HAP-1 (cell line): ENCODE results near the gene TEX14.
"Not testable (repeated sequence)": the region's sequence is repeated elsewhere in the genome, so short reads cannot be mapped to it uniquely, and the experiment has no call there.

Experiments
- DNase-seq, 2 experiments: peaks; one replicate each; pipeline ENCODE4 v3.0.0-alpha.2; 2016 to 2020; ENCODE audit warnings: low spot score in 2 of 2
- H3K27me3 ChIP-seq: fragments of 250-450 bp; sonication (Bioruptor Pico); 2 replicates; pipeline ENCODE4 v1.5.1; 2020; ENCODE audit warnings: low read depth, mild to moderate bottlenecking, moderate library complexity
- H3K36me3 ChIP-seq: fragments of 250-450 bp; sonication (Bioruptor Pico); replicated peaks from 2 replicates; pipeline ENCODE4 v1.5.1; 2020; ENCODE audit warnings: mild to moderate bottlenecking
- H3K4me1 ChIP-seq: fragments of 250-450 bp; sonication (Bioruptor Pico); 2 replicates; pipeline ENCODE4 v1.5.1; 2020; ENCODE audit warnings: mild to moderate bottlenecking
- H3K4me3 ChIP-seq: fragments of 250-450 bp; sonication (Bioruptor Pico); 2 replicates; pipeline ENCODE4 v1.5.1; 2020; ENCODE audit warnings: mild to moderate bottlenecking, moderate library complexity
- H3K9me3 ChIP-seq: fragments of 250-450 bp; sonication (Bioruptor Pico); 2 replicates; pipeline ENCODE4 v1.5.1; 2020; ENCODE audit warnings: mild to moderate bottlenecking, moderate library complexity
- in situ Hi-C: fragments of 300-500 bp; cut with MboI; formaldehyde crosslinking; loops from 3 replicates; pipeline ENCODE4 v1.14.3; 2020; ENCODE audit warnings: low sequenced_read_pairs, inconsistent platforms, mixed read lengths

The TEX14 gene

DNA sequence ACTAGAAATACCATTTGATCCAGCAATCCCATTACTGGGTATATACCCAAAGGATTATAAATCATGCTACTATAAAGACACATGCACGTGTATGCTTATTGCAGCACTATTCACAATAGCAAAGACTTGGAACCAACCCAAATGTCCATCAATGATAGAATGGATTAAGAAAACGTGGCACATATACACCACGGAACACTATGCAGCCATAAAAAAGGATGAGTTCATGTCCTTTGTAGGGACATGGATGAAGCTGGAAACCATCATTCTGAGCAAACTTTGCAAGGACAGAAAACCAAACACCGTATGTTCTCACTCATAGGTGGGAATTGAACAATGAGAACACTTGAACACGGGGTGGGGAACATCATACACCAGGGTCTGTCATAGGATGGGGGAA is 13.6 kb downstream of the TEX14 start:
- DNase-seq, H3K4me1 ChIP-seq, H3K4me3 ChIP-seq, H3K9me3 ChIP-seq, H3K36me3 ChIP-seq, H3K27me3 ChIP-seq, in situ Hi-C loops: not testable (repeated sequence)

DNA sequence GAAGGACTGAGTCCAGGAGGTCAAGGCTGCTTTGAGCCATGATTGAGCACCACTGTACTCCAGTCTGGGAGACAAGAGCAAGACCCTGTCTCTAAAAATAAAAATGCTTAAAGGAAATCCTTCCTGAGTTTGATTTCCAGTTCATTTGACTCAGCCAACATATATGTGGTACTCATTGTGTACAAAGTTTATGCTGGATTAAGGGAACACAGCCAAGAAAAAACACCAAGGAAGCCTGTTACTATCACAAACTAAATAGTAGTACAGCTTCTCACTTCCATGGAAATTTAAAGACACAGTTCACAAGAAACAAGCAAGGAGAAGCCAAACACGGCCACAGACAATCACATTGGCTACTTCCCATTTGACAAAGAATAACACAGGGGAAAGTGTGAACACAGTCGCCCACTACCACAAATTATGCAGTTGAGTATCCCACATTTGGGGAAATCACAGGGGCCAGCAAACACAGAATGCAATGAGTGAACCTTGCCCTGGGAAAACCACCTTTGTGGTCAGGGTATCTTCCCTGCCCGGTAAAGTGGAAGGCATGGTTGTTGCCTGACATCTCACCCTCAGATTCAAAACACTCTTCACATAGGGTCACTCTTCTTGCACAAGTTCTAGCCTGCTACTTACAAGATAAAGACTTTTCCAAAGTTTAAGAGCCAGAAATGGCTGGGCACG is 14.5 kb downstream of the TEX14 start:
- Histone ChIP-seq H3K4me3 (no peak overlapping the region), H3K4me1 (peaks cover 6% of the 10 kb centered on the region), H3K27me3 (no peaks in the 10 kb centered on the region), H3K36me3 (no peaks in the 10 kb centered on the region), H3K9me3 (no peaks in the 10 kb centered on the region)
- DNase-seq = no peak
- in situ Hi-C loops = no loop called here

GRCh38 chr17:58671969-58672368 is 19.9 kb downstream of the TEX14 start:
- Histone ChIP-seq H3K4me1 (no peaks in the 10 kb centered on the region), H3K9me3 (no peaks in the 10 kb centered on the region), H3K4me3 (no peak overlapping the region), H3K27me3 (no peaks in the 10 kb centered on the region), H3K36me3 (no peaks in the 10 kb centered on the region)
- DNase-seq = no peak
- in situ Hi-C loops = no loop called here

DNA sequence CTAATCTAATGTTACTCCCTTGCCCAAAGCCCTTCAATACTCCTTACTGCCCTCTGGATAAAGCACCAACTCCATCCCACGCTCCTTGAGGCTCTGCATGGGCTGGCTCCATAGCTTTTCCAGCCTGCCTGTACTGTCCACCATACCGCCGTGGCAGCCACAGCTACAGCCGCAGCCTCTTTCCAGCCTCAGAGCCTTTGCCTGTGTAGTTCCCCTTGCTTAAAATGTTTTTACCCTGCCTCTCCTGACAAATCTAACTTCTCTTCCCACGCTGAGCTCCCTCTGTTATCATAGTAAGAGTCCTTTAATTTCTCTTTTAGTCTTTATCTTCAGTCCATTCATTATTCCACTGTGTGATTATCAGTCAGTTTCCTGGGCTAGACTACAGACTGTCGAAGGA is 22.0 kb downstream of the TEX14 start:
- DNase-seq = no peak
- Histone ChIP-seq H3K4me1 (no peaks in the 10 kb centered on the region), H3K9me3 (no peaks in the 10 kb centered on the region), H3K27me3 (no peaks in the 10 kb centered on the region), H3K4me3 (no peak overlapping the region), H3K36me3 (no peaks in the 10 kb centered on the region)
- in situ Hi-C loops = no loop called here

GRCh38 chr17:58668598-58668935 is 23.3 kb downstream of the TEX14 start:
- Histone ChIP-seq H3K4me3 (no peak overlapping the region), H3K36me3 (no peaks in the 10 kb centered on the region), H3K4me1 (no peaks in the 10 kb centered on the region), H3K27me3 (no peaks in the 10 kb centered on the region), H3K9me3 (no peaks in the 10 kb centered on the region)
- in situ Hi-C loops = no loop called here
- DNase-seq = no peak

GRCh38 chr17:58667934-58668597 is 23.8 kb downstream of the TEX14 start:
- in situ Hi-C loops = no loop called here
- no peaks in the 10 kb centered on the region for H3K27me3 ChIP-seq
- no peak overlapping the region for H3K4me3 ChIP-seq
- no peak for DNase-seq
- no peaks in the 10 kb centered on the region for H3K36me3 ChIP-seq
- H3K9me3 ChIP-seq = no peaks in the 10 kb centered on the region
- no peaks in the 10 kb centered on the region for H3K4me1 ChIP-seq

DNA sequence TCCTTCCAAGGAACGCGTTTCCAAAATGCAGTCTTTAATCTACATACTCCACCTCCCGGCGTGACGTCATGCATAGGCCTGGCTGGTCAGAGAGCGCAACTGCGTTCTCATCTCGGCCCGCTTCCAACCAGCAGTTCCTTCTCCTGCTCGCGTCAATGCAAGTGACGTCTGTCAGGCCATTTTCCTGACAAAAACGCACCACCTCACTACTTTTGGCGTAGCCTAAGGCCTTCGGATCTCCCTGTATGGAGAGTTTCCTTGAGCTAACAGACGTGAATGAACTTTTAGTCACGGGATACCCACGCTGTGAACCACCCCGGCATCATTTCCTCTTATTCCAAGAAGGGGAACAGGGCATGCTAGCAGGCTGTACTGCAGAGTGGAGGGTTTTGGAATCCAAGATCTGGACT is 25.0 kb downstream of the TEX14 start:
- H3K4me3 ChIP-seq = no peak overlapping the region
- H3K27me3 ChIP-seq = no peaks in the 10 kb centered on the region
- DNase-seq = no peak
- no peaks in the 10 kb centered on the region for H3K36me3 ChIP-seq
- no peaks in the 10 kb centered on the region for H3K4me1 ChIP-seq
- in situ Hi-C loops = no loop called here
- no peaks in the 10 kb centered on the region for H3K9me3 ChIP-seq

DNA sequence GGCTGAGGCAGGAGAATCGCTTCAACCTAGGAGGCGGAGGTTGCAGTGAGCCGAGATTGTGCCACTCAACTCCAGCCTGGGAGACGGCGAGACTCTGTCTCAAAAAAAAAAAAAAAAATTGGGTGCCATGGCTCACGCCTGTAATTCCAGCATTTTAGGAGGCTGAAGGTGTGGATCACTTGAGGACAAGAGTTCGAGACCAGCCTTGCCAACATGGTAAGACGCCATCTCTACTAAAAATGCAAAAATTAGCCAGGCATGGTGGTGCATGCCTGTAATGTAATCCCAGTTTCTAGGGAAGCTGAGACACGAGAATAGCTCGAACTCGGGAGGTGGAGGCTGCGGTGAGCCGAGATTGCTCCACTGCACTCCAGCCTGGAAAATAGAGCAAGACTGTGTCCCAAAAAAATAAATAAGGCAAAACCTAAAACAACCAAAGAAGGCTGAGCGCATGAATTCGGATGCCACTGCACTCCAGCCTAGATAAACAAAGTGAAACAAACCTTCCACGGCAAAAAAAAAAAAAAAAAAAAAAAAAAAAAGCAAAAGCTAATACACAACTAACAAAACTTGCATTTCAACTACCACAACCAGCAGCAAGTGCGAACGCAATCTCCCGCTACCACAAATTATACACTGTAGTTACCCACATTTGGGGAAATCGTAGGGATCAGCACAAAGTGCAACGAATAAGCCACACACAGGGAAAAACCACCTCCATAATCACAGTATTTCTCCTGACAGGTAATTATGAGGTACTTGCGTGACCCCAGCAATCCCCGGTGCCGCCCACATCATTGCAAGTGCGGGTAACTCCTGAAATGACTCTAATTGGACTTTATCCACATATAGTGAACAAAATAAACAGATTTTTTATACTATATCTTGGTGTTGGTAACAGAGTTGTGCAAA is 25.6 kb downstream of the TEX14 start:
- H3K4me3 ChIP-seq = no peak overlapping the region
- no peaks in the 10 kb centered on the region for H3K27me3 ChIP-seq
- DNase-seq = no peak
- in situ Hi-C loops = no loop called here
- no peaks in the 10 kb centered on the region for H3K9me3 ChIP-seq
- no peaks in the 10 kb centered on the region for H3K36me3 ChIP-seq
- no peaks in the 10 kb centered on the region for H3K4me1 ChIP-seq

- H3K4me1 ChIP-seq = no peaks in the 10 kb centered on the region
- no peaks in the 10 kb centered on the region for H3K27me3 ChIP-seq
- in situ Hi-C loops = no loop called here
- DNase-seq = no peak
- H3K9me3 ChIP-seq = no peaks in the 10 kb centered on the region; the same call in 1 of the 2 replicates
- H3K36me3 ChIP-seq = no peaks in the 10 kb centered on the region
- no peak overlapping the region for H3K4me3 ChIP-seq
These were observed 27.5 kb downstream of the TEX14 start for GRCh38 chr17:58664302-58664701.

GRCh38 chr17:58661499-58661898 is 30.3 kb downstream of the TEX14 start:
- Histone ChIP-seq H3K4me1 (no peaks in the 10 kb centered on the region), H3K27me3 (no peaks in the 10 kb centered on the region), H3K36me3 (no peaks in the 10 kb centered on the region), H3K4me3 (no peak overlapping the region), H3K9me3 (peaks cover 4% of the 10 kb centered on the region; the same call in 1 of the 2 replicates)
- in situ Hi-C loops = no loop called here
- no peak for DNase-seq

DNA sequence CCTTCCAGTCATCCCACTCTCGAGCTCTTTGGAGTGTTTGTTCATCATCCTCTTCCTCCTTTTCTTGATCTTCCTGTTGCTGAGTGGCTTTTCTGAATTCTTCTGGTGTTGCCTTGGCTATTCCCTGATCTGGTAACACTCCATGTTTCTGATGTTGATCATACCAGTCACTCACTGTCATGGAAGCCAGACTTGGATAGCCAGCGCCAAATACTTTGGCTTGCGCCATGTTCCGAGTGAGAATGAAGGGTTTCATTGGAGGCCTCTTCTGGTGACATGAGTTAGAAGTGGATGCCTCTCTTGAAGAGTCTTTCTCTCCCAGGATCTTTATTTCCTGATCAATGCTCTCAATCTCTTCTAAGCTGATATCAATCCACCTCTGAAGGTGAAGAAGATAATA is 31.2 kb downstream of the TEX14 start:
- no peaks in the 10 kb centered on the region for H3K36me3 ChIP-seq
- no peak overlapping the region for H3K4me3 ChIP-seq
- H3K9me3 ChIP-seq = peaks cover 4% of the 10 kb centered on the region; the same call in 1 of the 2 replicates
- no peaks in the 10 kb centered on the region for H3K27me3 ChIP-seq
- in situ Hi-C loops = no loop called here
- no peak for DNase-seq
- H3K4me1 ChIP-seq = no peaks in the 10 kb centered on the region

GRCh38 chr17:58659714-58660084 is 32.1 kb downstream of the TEX14 start:
- in situ Hi-C loops, H3K4me1 ChIP-seq, DNase-seq, H3K36me3 ChIP-seq, H3K27me3 ChIP-seq, H3K9me3 ChIP-seq, H3K4me3 ChIP-seq: not testable (repeated sequence)

DNA sequence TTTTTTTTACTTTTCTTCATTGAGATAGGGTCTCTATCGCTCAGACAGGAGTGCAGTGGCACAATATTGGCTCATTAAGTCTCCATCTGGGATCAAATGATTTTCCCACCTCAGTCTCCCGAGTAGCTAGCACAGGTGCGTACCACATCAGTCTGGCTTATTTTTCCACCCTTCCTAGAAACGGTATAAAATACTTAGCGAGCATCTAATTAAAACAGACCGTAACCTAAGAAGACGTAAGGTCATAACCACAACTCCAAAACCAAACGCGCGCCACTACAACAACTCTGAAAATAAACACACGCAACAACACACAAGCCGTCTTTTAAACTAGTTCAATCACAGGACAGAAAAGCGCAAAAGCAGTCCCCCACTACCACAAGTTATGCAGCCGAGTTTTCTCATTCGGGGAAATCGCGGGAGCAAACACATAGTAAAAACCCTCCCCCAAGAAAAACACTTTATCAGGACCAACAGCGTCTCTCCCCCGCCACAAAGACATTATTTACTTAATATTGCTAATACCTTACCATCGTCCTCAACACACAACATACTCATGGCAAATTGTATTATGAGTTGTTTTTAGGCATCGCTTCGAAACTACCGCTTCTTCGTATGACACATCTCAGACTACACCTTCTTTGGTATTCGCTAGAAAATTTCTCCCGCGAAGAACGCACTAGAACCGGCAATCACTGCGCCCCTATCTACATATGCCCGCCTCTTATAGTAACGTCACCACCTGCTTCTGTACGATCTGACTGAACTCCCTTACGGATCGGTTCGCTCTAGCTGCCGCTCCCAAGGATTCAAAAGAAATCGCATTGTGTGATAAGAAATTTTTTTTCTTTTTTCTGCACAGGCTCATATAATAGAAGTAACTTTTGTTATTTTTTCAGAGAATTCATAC is 32.8 kb downstream of the TEX14 start:
- no peak overlapping the region for H3K4me3 ChIP-seq
- peak in 1 of 2 experiments; percentile 16 for DNase-seq
- no peaks in the 10 kb centered on the region for H3K36me3 ChIP-seq
- no peaks in the 10 kb centered on the region for H3K4me1 ChIP-seq
- H3K27me3 ChIP-seq = no peaks in the 10 kb centered on the region
- H3K9me3 ChIP-seq = peaks cover 4% of the 10 kb centered on the region; the same call in 1 of the 2 replicates
- in situ Hi-C loops = no loop called here
